Ramos (cell line): Measurements from ENCODE around the gene CEP192.
"Not testable (repeated sequence)": the region's sequence is repeated elsewhere in the genome, so short reads cannot be mapped to it uniquely, and the experiment has no call there.

Experiments
- in situ Hi-C: fragments of 300-500 bp; cut with MboI; formaldehyde crosslinking; loops from one replicate; pipeline ENCODE4 v1.14.3; 2022; ENCODE audit warnings: low sequenced_read_pairs; ENCODE audit not compliant: unreplicated experiment

The CEP192 gene

DNA sequence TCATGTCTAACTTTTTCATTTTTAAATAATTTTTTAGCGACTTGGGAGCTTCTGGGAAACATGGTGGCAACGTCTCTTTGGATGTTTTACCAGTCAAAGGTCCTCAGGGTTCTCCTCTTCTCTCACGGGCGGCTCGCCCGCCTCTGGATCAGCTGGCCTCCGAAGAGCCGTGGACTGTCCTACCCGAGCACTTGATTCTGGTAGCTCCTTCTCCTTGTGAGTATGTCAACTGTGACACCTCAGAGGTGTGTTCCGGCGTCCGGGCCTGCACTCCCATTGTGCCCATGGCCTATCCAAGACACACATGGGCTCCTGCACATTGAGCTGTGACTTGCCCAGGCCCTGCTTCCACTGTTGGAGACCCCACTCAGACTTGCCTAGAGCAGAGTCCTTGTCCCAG is 104.3 kb downstream of the CEP192 start:
- in situ Hi-C loops = no loop called here

GRCh38 chr18:13096232-13096631 is 105.1 kb downstream of the CEP192 start:
- in situ Hi-C loops = no loop called here

- in situ Hi-C loops = no loop called here
Measured at GRCh38 chr18:13096719-13097118, 105.6 kb downstream of the CEP192 start.

GRCh38 chr18:13098104-13098503 is 106.9 kb downstream of the CEP192 start:
- in situ Hi-C loops = not testable (repeated sequence)

DNA sequence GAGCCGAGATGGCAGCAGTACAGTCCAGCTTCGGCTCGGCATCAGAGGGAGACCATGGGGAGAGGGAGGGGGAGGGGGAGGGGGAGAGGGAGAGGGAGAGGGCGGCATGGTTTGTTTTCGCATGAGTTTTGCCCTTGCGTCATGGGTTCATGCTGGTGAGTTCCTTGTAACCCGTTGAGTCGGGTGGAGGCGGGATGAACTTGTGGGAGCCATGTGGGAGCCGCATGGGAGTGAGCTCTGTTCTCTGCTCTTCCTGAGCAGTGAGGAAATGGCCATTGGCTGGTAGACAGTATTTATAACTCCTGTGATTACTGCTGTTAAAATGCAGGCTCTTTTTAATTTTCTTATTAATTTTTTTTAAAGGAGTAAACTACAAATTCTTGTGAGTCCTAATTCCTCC is 108.0 kb downstream of the CEP192 start:
- in situ Hi-C loops = no loop called here

- in situ Hi-C loops = no loop called here
Measured at GRCh38 chr18:13100942-13101658, 109.9 kb downstream of the CEP192 start.

GRCh38 chr18:13101659-13102197 is 110.6 kb downstream of the CEP192 start:
- in situ Hi-C loops = no loop called here

GRCh38 chr18:13103366-13103765 is 112.2 kb downstream of the CEP192 start:
- in situ Hi-C loops = no loop called here

- in situ Hi-C loops = no loop called here
Measured at GRCh38 chr18:13105059-13105458, 113.9 kb downstream of the CEP192 start.

- in situ Hi-C loops = no loop called here
Measured at GRCh38 chr18:13107074-13107473, 115.9 kb downstream of the CEP192 start.

DNA sequence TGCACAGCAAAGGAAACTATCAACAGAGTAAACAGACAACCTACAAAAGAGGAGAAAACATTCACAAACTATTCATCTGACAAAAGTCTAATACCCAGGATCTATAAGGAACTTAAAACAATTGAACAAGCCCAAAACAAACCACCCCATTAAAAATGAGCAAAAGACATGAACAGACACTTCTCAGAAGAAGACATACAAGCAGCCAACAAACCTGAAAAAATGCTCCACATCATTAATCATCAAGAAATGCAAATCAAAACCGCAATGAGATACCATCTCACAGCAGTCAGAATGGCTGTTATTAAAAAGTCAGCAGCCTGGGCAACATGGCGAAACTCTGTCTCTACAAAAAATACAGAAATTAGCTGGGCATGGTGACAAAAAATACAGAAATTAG is 117.2 kb downstream of the CEP192 start:
- in situ Hi-C loops = no loop called here

DNA sequence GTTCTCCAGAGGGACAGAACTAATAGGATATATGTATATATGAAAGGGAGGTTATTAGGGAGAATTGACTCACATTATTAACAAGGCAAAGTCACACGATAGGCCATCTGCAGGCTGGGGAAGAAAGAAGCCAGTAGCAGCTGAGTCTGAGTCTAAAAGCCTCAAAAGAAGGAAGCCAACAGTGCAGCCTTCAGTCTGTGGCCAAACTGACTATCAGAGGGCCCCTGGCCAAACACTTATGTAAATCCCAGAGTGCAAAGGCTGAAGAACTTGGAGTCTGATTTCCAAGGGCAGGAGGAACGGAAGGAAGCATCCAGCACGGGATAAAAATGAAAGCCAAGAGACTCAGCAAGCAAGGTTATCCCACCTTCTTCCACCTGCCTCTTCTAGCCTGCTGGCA is 119.4 kb downstream of the CEP192 start:
- in situ Hi-C loops = no loop called here

- in situ Hi-C loops = no loop called here
Measured at GRCh38 chr18:13112982-13113381, 121.8 kb downstream of the CEP192 start.

GRCh38 chr18:13120255-13120654 is 129.1 kb downstream of the CEP192 start:
- in situ Hi-C loops = loop anchor here (10.0 kb wide), 1 partner anchor 55 kb away; no protein-coding TSS in a partner anchor

GRCh38 chr18:13120983-13121441 is 129.8 kb downstream of the CEP192 start:
- in situ Hi-C loops = loop anchor here (10.0 kb wide), 1 partner anchor 56 kb away; no protein-coding TSS in a partner anchor

- in situ Hi-C loops = loop anchor here (10.0 kb wide), 1 partner anchor 60 kb away; no protein-coding TSS in a partner anchor
Measured at GRCh38 chr18:13124411-13124810, 133.2 kb downstream of the CEP192 start.

- in situ Hi-C loops = loop anchor here (10.0 kb wide), 1 partner anchor 60 kb away; no protein-coding TSS in a partner anchor
Measured at GRCh38 chr18:13125191-13125590, 134.0 kb downstream of the CEP192 start.

- in situ Hi-C loops = loop anchor here (10.0 kb wide), 1 partner anchor 62 kb away; no protein-coding TSS in a partner anchor
Measured at GRCh38 chr18:13126966-13127598, 135.9 kb downstream of the CEP192 start.

- in situ Hi-C loops = no loop called here
Measured at GRCh38 chr18:13131283-13131682, 140.1 kb downstream of the CEP192 start.

GRCh38 chr18:13134551-13135401 is 143.6 kb downstream of the CEP192 start:
- in situ Hi-C loops = no loop called here
